HG03139 (cell line): ENCODE measurements around the gene KSR1.
A peak's percentile ranks its signal among the peaks of the same experiment; 100 is the strongest.
"Not testable (repeated sequence)": the region's sequence is repeated elsewhere in the genome, so short reads cannot be mapped to it uniquely, and the experiment has no call there.

Experiments used
- ATAC-seq: cut with Tn5 transposase; IDR thresholded peaks from one replicate; pipeline ENCODE4 v1.9.1; 2021; ENCODE audit not compliant: unreplicated experiment

KSR1 gene

GRCh38 chr17:27455914-27456680, at the start of gene KSR1:
TSS of gene KSR1 (plus strand) at chr17:27456448. CDS start at chr17:27456644, 196 bp downstream.
- ATAC-seq, result peak; percentile 83

- no peak for ATAC-seq
These were observed 48.1 kb upstream of the KSR1 start for GRCh38 chr17:27407916-27408864.

DNA sequence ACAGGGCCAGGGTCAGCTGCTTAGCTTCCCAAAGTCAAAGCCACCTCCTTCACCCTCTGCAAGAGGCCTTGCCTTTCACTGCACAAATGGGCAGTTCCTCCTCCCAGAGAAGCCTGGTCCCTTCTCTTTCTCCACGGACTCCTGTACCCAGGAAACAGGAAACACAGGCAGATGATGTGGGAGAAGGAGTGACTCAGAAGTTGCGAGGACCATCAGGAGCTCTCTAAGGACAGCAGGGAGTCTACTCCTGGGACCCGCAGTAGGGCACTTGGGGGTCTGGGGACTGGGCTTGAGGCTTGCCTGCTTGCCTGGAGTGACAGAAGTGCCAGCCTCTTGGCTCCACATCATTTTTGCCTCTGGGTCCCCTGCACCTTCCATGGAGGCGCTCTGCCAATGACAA, 47.4 kb upstream of the KSR1 start:
- ATAC-seq, result no peak

GRCh38 chr17:27412158-27412557, 44.1 kb upstream of the KSR1 start:
- not testable (repeated sequence) for ATAC-seq

GRCh38 chr17:27413315-27413714, 42.9 kb upstream of the KSR1 start:
- ATAC-seq, result no peak

DNA sequence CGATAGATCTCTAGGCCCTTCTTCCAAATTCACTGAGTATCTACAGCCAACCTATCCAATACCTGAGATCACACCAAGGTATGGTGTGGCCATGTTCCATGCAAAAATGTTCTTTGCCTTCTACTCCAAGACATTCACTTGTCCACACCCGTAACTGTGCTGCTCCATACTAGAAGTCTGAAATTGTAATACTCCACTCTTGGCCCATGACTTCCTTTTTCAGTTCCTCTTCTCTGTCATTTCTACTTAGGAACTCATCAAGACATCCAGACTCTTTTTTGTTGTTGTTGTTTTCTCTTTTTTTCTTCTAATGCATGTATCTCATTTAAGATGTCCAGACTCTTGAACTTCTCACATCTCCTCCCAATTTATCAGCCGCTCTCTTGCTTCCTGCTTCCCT, 42.5 kb upstream of the KSR1 start:
- ATAC-seq, result no peak

GRCh38 chr17:27414271-27414670, 42.0 kb upstream of the KSR1 start:
- ATAC-seq, result no peak

- ATAC-seq, result no peak
These were observed 41.6 kb upstream of the KSR1 start for GRCh38 chr17:27414694-27415093.

DNA sequence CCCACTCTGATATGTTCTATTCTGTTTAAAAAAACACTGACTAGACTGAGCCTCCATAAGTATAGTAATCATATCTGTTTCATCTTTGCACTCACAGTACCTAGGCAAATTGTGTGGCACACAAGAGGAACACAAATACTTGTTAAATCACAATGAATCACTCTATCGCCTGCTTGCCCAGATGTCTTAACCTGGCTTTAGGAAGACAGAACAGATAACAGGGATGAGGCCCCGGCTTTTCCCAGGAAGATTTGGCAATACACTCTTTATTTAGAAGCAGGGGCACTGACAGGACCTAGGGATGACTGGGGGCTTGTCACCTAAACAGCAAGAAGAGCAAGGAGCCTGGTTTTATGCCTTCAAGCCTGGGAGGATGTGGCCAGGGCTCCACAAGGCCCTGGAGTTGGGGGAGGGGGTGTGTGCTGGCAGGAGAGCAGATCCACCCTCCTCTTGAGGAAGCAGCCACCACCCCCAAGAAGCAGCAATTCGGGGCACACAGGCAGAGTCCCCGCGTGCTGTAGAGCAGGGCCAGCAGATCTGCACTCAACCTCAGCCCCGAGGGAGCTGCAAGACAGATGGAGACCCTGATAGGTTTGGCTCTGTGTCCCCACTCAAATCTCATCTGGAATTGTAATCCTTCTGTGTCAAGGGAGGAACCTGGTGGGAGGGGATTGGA, 41.0 kb upstream of the KSR1 start:
- no peak for ATAC-seq

DNA sequence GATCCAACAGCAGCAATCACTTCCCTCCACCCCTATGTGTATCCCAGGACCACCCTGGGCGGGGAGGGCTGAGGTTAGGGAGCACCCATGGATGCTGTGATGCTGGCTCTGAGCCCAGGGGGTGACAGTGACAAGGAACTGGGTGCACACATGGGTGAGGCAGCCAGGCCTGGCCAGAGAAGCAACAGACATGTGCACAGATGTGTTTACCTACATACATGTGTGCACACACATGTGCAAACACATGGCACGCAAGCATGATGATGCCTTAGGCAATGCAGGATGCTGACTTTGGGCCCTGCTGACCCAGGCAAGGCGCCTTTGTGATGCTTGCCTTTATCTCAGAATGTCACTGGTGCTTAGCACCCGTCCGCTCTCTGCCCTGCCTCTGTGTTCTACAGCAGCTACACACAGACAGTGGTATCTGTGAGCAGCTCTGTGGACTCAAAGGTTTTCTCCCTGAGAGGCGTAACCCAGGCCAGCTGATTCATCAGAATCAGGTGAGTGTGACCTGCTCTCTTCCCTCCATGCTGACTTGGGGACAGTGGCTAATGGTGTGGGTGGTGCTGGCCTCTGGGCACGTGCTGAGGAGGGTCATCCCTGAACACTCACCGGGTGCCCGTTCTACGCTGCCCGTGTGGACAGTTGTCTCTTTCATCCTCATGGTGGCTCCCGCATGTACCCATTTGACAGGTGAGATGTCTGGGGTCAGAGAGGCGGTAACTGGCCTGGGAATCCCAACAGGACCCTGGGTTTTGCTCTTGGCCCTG, 38.5 kb upstream of the KSR1 start:
- ATAC-seq, result no peak

GRCh38 chr17:27418366-27418615, 38.0 kb upstream of the KSR1 start:
- ATAC-seq, result no peak

- no peak for ATAC-seq
These were observed 37.1 kb upstream of the KSR1 start for GRCh38 chr17:27419156-27419555.

- ATAC-seq, result no peak
These were observed 35.9 kb upstream of the KSR1 start for GRCh38 chr17:27420211-27420950.

- no peak for ATAC-seq
These were observed 35.1 kb upstream of the KSR1 start for GRCh38 chr17:27421111-27421510.

DNA sequence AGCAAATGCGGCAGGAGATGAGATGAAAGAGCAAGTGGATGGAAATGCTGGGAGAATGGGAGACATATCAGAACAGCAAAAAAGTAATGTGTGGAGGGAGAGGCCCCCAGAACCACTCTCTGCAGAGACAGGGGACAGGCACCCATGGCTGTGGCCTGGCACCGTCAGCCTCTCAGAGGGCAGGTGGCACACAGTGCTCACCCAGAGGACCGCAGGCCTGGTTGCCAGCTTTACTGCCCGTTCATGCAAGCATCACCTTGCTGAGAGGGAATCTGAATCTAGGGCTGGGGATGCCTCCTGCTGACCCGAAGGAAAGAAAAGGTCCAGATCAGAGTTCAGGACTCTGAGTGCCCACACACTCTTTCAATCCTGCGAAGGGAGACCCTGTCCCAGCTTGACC, 34.6 kb upstream of the KSR1 start:
- ATAC-seq, result not testable (repeated sequence)

GRCh38 chr17:27422601-27423000, 33.6 kb upstream of the KSR1 start:
- no peak for ATAC-seq

DNA sequence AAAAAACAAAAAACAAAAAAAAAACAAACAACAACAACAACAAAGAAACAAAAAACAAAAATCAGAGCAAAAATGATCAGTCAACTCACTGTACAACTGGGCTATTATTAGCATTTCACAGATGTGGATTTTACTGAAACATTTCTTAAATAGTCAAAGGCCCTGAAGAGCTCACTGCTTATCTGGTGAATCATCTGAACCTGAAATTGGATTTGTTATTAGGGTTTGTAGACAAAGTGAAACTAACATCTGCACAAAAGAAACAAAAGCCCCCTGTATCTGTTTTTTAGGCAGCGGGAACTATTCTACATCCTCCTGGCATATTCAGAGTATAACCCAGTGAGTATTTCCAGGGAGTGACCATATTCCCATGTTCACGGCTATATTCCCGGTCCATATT, 32.6 kb upstream of the KSR1 start:
- ATAC-seq, result no peak

DNA sequence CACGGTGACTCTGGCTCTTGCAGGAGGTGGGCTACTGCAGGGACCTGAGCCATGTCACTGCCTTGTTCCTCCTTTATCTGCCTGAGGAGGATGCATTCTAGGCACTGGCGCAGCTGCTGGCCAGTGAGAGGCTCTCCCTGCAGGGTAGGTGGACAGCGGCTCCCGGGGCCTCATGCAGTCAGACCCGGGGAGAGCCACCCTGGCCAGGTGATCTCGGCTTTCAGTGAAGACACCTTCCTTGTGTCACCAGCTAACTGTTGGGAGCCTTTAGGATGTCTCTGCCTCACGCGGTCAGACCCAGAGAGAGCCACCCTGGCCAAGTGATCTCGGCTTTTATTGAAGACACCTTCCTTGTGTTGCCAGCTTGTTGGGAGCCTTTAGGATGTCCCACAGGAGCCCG, 31.7 kb upstream of the KSR1 start:
- no peak for ATAC-seq

DNA sequence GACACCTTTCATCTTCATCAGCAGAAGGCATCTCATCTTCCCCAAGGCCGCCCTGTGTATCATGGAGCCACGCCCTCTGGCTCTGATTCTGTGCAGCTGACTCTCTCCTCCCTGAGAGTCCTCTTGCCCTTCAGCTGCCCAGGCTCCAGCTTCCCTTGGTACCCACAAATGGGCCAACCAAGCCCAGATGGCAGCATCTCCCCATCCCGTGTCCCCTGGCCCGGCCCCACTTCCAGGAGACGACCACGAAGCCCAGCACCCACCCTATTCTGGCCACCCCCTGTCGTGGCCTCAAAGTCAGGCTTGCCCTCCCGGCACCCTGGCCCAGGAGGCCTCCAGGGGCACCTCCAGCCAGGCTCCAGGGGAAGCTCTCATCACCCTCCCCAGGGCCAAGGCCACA, 31.3 kb upstream of the KSR1 start:
- ATAC-seq, result no peak

DNA sequence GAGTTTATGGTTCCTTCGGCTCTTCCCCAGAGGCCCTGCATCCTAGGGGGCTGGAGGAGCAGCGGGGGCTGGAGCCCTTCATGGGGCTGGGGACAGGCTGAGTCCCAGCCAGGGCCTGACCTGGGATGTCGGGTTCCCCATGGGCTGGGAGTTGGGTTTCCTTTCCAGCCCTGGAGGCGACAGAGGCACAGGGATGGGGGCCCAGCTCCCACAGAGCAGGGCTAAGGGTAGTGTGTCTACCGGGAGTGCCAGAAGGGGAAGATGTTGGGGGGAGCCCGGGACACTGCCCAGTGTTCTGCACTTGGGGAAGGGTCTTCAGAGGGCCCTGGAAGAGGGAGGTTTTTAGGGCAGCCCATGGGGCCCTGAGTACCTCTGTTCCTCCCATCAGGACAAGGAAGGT, 30.7 kb upstream of the KSR1 start:
- not testable (repeated sequence) for ATAC-seq
